Measurements from ENCODE around the gene CTH.
"Not testable (repeated sequence)": the region's sequence is repeated elsewhere in the genome, so short reads cannot be mapped to it uniquely, and the experiment has no call there.

Gene CTH

GRCh38 chr1:70441392-70442035 is 30.4 kb downstream of the CTH start:
- no peak for DNase-seq (ENCODE audit: low read depth)
- TF ChIP-seq POLR2A (IDR thresholded peaks at IDR 0.05; ENCODE audit: extremely low read depth, insufficient read length), result no peak
- no peak for TF ChIP-seq MAX (IDR thresholded peaks at IDR 0.05; ENCODE audit: low read depth, low read length)
- TF ChIP-seq CTCF (IDR thresholded peaks at IDR 0.05; ENCODE audit: low read depth, low read length), result no peak
- TF ChIP-seq MYC (IDR thresholded peaks at IDR 0.05; ENCODE audit: low read depth, low read length), result no peak
- no peak overlapping the region for H3K4me3 ChIP-seq (ENCODE audit: low read depth, low read length)

GRCh38 chr1:70442490-70442889 is 31.4 kb downstream of the CTH start:
- TF ChIP-seq MAX (IDR thresholded peaks at IDR 0.05; ENCODE audit: low read depth, low read length) (no peak), MYC (IDR thresholded peaks at IDR 0.05; ENCODE audit: low read depth, low read length) (no peak), CTCF (IDR thresholded peaks at IDR 0.05; ENCODE audit: low read depth, low read length) (no peak)
- DNase-seq (ENCODE audit: low read depth), result no peak
- no peak overlapping the region for H3K4me3 ChIP-seq (ENCODE audit: low read depth, low read length)

- no peak for DNase-seq (ENCODE audit: low read depth)
- H3K4me3 ChIP-seq (ENCODE audit: low read depth, low read length), result no peak overlapping the region
- TF ChIP-seq POLR2A (IDR thresholded peaks at IDR 0.05; ENCODE audit: extremely low read depth, insufficient read length) (no peak), MAX (IDR thresholded peaks at IDR 0.05; ENCODE audit: low read depth, low read length) (no peak), MYC (IDR thresholded peaks at IDR 0.05; ENCODE audit: low read depth, low read length) (no peak), CTCF (IDR thresholded peaks at IDR 0.05; ENCODE audit: low read depth, low read length) (no peak)
These were observed 32.7 kb downstream of the CTH start for GRCh38 chr1:70443739-70444138.

- TF ChIP-seq CTCF (IDR thresholded peaks at IDR 0.05; ENCODE audit: low read depth, low read length) (no peak), POLR2A (IDR thresholded peaks at IDR 0.05; ENCODE audit: extremely low read depth, insufficient read length) (no peak), MAX (IDR thresholded peaks at IDR 0.05; ENCODE audit: low read depth, low read length) (no peak), MYC (IDR thresholded peaks at IDR 0.05; ENCODE audit: low read depth, low read length) (no peak)
- no peak for DNase-seq (ENCODE audit: low read depth)
- no peak overlapping the region for H3K4me3 ChIP-seq (ENCODE audit: low read depth, low read length)
These were observed 38.0 kb downstream of the CTH start for GRCh38 chr1:70449049-70449448.

GRCh38 chr1:70452164-70452939 is 41.3 kb downstream of the CTH start:
- not testable (repeated sequence) for H3K4me3 ChIP-seq (ENCODE audit: low read depth, low read length); DNase-seq (ENCODE audit: low read depth)

GRCh38 chr1:70455291-70455690 is 44.2 kb downstream of the CTH start:
- H3K4me3 ChIP-seq (ENCODE audit: low read depth, low read length), result no peak overlapping the region
- DNase-seq (ENCODE audit: low read depth), result no peak
- TF ChIP-seq POLR2A (IDR thresholded peaks at IDR 0.05; ENCODE audit: extremely low read depth, insufficient read length), result no peak
- TF ChIP-seq MAX (IDR thresholded peaks at IDR 0.05; ENCODE audit: low read depth, low read length), result no peak
- no peak for TF ChIP-seq CTCF (IDR thresholded peaks at IDR 0.05; ENCODE audit: low read depth, low read length)
- no peak for TF ChIP-seq MYC (IDR thresholded peaks at IDR 0.05; ENCODE audit: low read depth, low read length)
